Activated naive CD4-positive, alpha-beta T cell treated with Interleukin-2 at 50 U/mL for 16 hours (primary cell): ENCODE results near the gene ZSCAN22.
"Not testable (repeated sequence)": the region's sequence is repeated elsewhere in the genome, so short reads cannot be mapped to it uniquely, and the experiment has no call there.

Experiments used
- DNase-seq: peaks from one replicate; pipeline ENCODE4 v3.0.0-alpha.2; 2020

The ZSCAN22 gene

GRCh38 chr19:58352760-58353671, 26.2 kb downstream of the ZSCAN22 start, which contains the start of gene A1BG:
TSS of gene A1BG (minus strand) at chr19:58353492. CDS start at chr19:58353437, 55 bp downstream.
- no peak for DNase-seq

GRCh38 chr19:58353717-58354477, 27.1 kb downstream of the ZSCAN22 start:
- DNase-seq: no peak

GRCh38 chr19:58354478-58355030, 27.8 kb downstream of the ZSCAN22 start:
- DNase-seq: no peak

DNA sequence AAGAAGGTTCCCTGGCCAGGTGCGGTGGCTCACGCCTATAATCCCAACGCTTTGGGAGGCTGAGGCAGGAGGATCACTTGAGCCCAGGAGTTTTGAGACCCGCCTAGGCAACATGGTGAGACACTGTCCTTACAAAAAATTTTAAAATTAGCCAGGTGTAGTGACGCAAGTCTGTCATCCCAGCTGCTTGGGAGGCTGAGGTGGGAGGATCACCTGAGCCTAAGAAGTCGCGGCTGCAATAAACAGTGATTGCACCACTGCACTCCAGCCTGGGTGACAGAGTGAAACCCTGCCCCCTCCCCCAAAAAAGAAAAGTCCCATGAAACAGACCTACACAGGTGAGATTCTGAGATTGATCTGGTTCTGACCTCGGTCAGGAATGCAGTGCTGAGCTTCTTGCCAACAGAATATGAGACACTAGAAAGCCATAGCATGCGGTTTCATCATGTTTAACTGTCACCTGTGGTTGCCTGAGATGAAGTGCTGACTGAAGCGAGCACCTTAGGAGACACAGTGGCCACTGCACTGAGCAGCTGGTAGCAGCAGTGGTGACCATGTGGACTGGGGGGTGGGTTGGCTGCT, 28.5 kb downstream of the ZSCAN22 start:
- no peak for DNase-seq

GRCh38 chr19:58355908-58356765, 29.3 kb downstream of the ZSCAN22 start:
- peak; percentile 27 for DNase-seq

DNA sequence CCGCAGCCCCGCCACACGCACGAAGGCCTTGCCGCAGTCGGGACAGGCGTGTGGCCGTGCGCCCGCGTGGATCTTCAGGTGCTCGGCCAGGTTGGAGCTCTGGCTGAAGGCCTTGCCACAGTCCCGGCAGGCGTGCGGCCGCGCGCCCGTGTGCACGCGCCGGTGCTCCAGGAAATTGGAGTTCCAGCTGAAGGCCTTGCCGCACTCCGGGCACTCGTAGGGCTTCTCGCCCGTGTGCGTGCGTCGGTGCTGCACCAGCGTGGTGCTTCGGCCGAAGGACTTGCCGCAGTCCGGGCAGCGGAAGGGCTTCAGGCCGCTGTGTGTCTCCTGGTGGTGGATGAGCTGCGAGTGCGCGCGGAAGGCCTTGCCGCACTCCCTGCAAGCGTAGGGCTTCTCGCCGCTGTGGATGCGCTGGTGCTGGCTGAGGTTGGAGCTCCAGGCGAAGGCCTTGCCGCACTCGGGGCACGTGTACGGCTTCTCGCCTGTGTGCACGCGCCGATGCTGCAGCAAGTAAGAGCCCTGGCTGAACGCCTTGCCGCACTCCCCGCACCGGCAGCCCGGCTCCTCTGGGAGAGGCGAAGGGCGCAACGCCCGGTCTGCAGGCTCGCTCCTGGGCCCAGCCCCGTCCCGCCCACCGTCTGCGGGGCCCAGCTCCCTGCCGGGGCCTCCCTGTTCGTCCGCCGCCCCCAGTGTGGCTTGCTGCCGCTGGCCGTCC, 30.1 kb downstream of the ZSCAN22 start:
- DNase-seq: no peak

GRCh38 chr19:58357481-58358145, 30.8 kb downstream of the ZSCAN22 start:
- DNase-seq: no peak

DNA sequence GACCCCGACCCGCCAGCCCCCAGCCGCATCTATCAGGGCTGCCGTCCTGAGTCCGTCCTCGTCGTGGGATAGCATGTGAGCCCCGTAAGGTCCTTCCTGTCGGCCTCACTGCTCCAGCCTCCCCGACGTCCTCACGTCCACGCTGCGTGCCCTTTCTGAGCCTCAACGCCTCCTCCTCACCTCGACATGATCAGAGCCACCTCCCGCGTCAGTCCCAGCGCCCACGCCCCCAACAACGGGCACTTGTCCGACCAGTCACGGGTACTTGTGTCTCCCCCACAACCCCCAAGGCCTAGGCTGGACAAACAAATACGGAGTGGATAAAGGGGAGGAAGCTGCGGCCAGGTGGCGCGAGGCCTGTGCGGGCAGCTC, 35.1 kb downstream of the ZSCAN22 start:
- DNase-seq: peak; percentile 53

DNA sequence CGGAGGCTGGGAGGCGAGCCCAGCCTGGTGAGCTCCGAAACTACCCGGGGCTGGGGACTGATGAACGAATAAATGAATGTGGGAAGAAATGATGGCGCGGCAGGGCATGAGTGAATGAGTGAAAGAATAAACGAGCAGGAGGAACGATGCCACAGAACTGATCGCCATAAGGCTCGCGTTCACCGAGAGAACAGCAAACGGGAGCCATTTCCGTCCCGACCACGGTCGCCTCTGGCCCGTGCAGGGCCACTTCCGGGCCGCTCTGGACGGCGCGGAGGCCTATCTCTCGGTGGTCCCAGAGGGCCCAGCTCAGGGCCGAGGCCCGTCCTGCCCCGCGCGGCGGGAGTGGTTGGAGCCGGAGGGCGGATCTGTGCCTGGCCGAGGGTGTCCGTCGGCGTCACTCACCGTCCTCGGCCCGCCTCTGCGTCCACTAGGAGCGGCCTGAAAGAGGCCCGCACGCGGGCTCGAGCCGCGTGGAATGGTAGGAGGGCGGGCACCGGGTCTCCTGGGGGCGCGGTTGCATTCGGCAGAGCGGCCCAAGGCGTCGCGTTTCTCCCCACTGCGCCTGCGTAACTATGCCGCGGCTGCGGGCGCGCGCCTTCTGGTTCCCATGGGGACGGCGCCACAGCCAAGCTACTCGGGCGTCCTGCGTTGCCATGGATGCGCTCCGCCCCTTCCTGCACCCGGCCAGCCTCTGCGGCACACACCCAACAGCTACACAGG, 35.6 kb downstream of the ZSCAN22 start, which contains the start of gene ZNF497:
Gene ZNF497, minus strand, starts transcription at position 480 of the 723 bp plus-strand sequence. CDS start 5,116 bp downstream, outside the sequence.
- DNase-seq: peak; percentile 97

GRCh38 chr19:58364146-58364545, 37.4 kb downstream of the ZSCAN22 start:
- no peak for DNase-seq

GRCh38 chr19:58366585-58367430, 40.0 kb downstream of the ZSCAN22 start:
- no peak for DNase-seq

DNA sequence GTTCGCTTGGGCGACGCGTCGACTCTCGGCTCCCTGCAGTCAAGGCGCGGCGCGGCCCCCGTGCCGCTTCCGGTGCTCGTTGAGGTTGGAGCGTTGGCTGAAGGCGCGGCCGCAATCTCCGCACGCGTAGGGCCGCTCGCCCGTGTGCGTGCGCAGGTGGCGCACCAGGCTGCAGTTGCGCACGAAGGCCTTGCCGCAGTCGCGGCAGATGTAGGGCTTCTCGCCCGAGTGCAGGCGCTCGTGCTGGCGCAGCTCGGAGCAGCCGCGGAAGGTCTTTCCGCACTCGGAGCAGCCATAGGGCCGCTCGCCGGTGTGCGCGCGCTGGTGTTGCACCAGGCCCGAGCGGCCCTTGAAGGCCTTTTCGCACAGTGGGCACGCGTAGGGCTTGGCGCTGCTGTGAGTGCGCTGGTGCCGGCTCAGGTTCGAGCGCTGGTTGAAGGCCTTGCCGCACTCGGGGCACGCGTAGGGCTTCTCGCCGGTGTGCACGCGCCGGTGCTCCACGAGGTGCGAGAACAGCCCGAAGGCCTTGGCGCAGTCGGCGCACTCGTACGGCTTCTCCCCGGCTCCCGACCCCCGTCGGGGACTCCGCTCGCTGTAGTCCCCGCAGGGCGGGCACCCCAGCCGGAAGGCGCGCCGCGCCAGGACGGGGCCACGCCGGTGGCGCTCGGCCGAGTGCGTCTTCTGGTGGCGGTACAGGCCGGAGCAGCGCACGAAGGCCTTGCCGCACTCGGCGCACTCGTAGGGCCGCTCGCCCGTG, 41.1 kb downstream of the ZSCAN22 start:
- no peak for DNase-seq

DNA sequence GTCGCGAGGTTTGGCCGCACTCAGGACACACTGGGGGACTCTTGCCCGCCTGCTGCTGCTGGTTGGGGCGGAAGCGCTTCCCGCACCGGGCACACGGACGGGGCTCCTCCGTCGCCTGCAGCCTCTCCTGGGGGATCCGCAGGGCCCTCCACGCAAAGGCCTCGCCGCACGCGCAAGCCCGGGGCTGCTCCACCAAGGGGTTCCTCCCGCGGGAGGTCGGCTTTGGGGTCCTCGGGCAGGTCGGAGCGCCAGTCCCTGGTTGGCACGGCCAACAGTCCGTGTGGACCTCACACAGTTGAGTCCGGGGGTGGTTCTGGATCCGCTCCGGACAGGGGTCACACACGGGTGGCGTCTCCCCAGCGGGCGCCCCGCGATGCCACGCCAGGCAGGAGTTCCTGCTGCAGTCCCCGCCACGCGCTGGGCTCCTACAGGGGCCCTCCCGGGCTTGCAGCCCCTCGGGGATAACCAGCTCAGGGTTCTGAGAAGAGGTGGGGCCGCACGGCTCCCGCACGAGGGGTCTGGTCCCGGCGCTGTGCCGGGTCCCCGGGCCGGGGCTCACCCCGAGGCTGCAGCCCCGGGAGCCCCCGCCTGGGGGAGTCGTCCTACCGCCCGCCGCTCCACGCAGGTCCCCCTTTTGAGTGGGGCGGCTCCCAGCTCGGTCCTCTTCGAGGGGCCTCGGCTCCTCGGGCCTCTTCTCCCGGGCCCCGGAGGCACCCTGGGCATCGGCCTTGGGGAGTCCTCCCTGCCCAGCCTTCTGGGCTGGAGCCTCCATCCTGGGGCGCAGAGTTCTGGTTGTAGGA, 42.0 kb downstream of the ZSCAN22 start:
- no peak for DNase-seq

- no peak for DNase-seq
Observed at GRCh38 chr19:58372311-58373133, 45.7 kb downstream of the ZSCAN22 start.

- no peak for DNase-seq
Observed at GRCh38 chr19:58374200-58374599, 47.4 kb downstream of the ZSCAN22 start.

DNA sequence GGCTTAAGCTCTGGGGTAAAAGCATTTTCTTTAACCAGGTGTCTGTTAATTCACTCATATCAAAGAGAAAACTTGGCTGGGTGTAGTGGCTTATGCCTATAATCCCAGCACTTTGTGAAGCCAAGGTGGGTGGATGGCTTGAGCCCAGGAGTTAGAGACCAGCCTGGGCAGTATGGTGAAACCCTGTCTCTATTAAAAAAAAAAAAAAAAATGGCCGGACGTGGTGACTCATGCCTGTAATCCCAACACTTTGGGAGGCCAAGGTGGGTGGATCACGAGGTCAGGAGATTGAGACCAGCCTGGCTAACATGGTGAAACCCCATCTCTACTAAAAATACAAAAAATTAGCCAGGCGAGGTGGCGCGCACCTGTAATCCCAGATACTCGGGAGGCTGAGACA, 49.9 kb downstream of the ZSCAN22 start:
- not testable (repeated sequence) for DNase-seq

GRCh38 chr19:58379246-58379645, 52.5 kb downstream of the ZSCAN22 start:
- no peak for DNase-seq
